ENCODE measurements around the gene LRFN4. TPM values are rescaled to one million over a fixed set of nuclear protein-coding genes. Genes with fewer than 3 reads are reported as not detected.

Gene LRFN4
- total and polyA plus RNA-seq, 2 donors (not counting 3 experiments of a cell fraction or from before 2014, with no cell fraction given), result 22.3 to 37.4 TPM

GRCh38 chr11:66861774-66862558 lies 5.1 kb downstream of the LRFN4 start:
- no peak overlapping the region for H3K4me2 ChIP-seq (ENCODE audit: insufficient read depth, low read length)
- H3K9me1 ChIP-seq (replicated peaks; ENCODE audit: control insufficient read depth, extremely low read depth, insufficient read depth, low read length), result no peaks in the 10 kb centered on the region
- H2AFZ ChIP-seq (ENCODE audit: low read depth, low read length), result no peak overlapping the region
- no peaks in the 10 kb centered on the region for H4K20me1 ChIP-seq (replicated peaks; ENCODE audit: control insufficient read depth, extremely low read depth, insufficient read depth, low read length)
- intact Hi-C loops (cut with micrococcal nuclease), result no loop called here
- H3K4me1 ChIP-seq (ENCODE audit: control insufficient read depth, extremely low read depth, insufficient read depth, low read length), result peaks cover 3% of the 10 kb centered on the region
- H3K79me2 ChIP-seq (ENCODE audit: control insufficient read depth, insufficient read depth, low read length), result peaks cover 13% of the 10 kb centered on the region
- no peak overlapping the region for H3K4me3 ChIP-seq (replicated peaks in 1 of 3; ENCODE audit: insufficient read depth in 1 of 3, low read depth in 1 of 3, low read length in 3 of 3)
- ChIA-PET CTCF (no interaction called here), POLR2A (no interaction called here)
- H3K9me3 ChIP-seq (replicated peaks; ENCODE audit: control insufficient read depth, insufficient read depth, low read length), result no peaks in the 10 kb centered on the region
- no peak for TF ChIP-seq MAX (IDR thresholded peaks at IDR 0.05; ENCODE audit: insufficient read depth, insufficient read length)
- no peak for TF ChIP-seq CTCF (IDR thresholded peaks at IDR 0.05; ENCODE audit: extremely low read depth in 1 of 2, insufficient read depth in 1 of 2, low read depth in 1 of 2, low read length in 2 of 2)
- no peak for TF ChIP-seq FOS (IDR thresholded peaks at IDR 0.05; ENCODE audit: borderline replicate concordance, insufficient read depth, low read length)
- TF ChIP-seq POLR2AphosphoS5 (IDR thresholded peaks at IDR 0.05; ENCODE audit: insufficient read depth, low read depth, low read length), result no peak
- TF ChIP-seq GATA2 (IDR thresholded peaks at IDR 0.05; ENCODE audit: insufficient read depth, insufficient read length, low read depth, low read length), result no peak
- no peak for TF ChIP-seq EZH2 (IDR thresholded peaks at IDR 0.05; ENCODE audit: borderline replicate concordance, low read depth, low read length, severe bottlenecking)
- no peak for TF ChIP-seq MYC (IDR thresholded peaks at IDR 0.05; ENCODE audit: low read depth, low read length)
- TF ChIP-seq JUN (IDR thresholded peaks at IDR 0.05; ENCODE audit: borderline replicate concordance, insufficient read depth, insufficient read length, low read depth), result no peak
- H3K27ac ChIP-seq (ENCODE audit: insufficient read depth, low read depth, low read length), result no peak overlapping the region
- no peak overlapping the region for H3K9ac ChIP-seq (replicated peaks; ENCODE audit: extremely low read depth, insufficient read depth, low read length)
- DNase-seq (ENCODE audit: low read depth, low spot score) (no peak), FAIRE-seq (no peak)
- no TSS peak for BruUV-seq (replicated peaks)
- no peaks in the 10 kb centered on the region for H3K36me3 ChIP-seq (ENCODE audit: control insufficient read depth in 2 of 2, extremely low read depth in 1 of 2, insufficient read depth in 2 of 2, low read length in 2 of 2)
- no peaks in the 10 kb centered on the region for H3K27me3 ChIP-seq (ENCODE audit: control insufficient read depth in 2 of 2, insufficient read depth in 2 of 2, low read length in 2 of 2)
- dilution Hi-C loops (cut with MboI; ENCODE audit: extremely low pct_ligation_motif_present, low sequenced_read_pairs), result no loop called here
